NCI-H2227 treated with DMSO at 0.1 percent for 48 hours (cell line): Measurements from ENCODE around the gene ANKAR.
"Not testable (repeated sequence)": the region's sequence is repeated elsewhere in the genome, so short reads cannot be mapped to it uniquely, and the experiment has no call there.

Source experiments
- DNase-seq: peaks from one replicate; lab custom pipeline; 2025; lab: John Stamatoyannopoulos, UW

ANKAR gene

GRCh38 chr2:189660803-189661147, 13.7 kb upstream of the ANKAR start:
- no peak for DNase-seq

DNA sequence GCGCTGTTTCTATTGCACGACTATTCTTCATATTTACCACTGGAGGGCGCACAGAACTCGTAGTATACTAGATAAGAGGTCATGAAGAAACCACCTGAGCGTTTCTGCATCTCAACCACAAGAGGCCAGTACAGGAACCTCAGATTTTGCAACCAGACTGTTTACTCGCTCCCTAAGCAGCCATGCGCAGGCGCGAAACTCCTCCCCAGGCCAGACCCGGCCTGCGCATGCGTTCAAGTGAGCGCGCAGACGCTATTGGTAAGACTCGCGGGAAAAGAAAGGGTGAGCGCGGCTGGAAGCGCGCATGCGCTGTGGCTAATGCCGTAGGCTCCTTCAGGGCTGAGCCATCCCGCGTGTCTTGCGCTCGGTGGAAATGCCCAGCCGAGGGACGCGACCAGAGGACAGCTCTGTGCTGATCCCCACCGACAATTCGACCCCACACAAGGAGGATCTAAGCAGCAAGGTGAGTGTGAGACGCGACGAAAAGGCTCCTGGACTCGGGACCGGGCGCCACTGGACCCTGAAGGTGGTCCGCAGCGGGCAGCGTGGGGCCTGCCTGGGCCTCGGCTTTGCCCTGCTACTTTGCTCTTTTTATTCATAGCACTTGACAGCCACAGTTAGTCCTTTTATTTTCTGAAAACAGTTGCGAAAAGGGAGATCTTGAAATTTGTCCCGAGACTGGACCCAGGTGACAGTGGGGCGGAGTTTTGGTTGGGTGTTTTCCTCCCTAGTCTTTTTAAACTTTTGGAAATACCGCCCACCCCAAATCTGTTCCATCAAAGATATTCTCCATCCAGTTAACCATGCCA, 13.1 kb upstream of the ANKAR start, which contains the start of gene ASNSD1:
Gene ASNSD1, plus strand, starts transcription at position 312 of the 809 bp plus-strand sequence. CDS start 4,674 bp downstream, outside the sequence.
- DNase-seq = peak; percentile 100

GRCh38 chr2:189661957-189662321, 12.5 kb upstream of the ANKAR start:
- no peak for DNase-seq

DNA sequence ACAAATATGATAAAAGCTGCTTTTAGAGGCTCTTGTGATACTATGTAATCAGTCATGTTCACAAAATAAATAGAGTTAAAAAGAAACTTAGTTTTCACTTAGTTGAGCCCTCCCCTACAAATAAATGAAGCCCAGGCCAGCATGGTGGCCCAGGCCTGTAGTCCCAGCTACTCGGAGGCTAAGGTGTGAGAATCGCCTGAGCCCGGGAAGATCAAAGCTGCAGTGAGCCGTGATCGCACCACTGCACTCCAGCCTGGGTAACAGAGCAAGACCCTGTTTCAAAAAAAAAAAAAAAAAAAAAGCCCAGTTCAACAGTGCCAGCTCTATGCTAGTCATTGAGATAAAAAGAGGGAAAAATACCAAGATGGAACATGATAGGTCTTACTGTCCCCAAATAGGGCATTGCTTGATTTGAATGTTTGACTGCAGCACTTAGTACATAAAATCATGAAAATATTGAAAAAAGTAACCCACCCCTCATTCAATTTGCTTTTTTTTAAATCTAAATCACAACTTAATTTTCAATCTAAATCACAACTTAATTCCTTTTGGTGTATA, 11.7 kb upstream of the ANKAR start:
- DNase-seq = no peak

- not testable (repeated sequence) for DNase-seq
These were observed 11.2 kb upstream of the ANKAR start for GRCh38 chr2:189663319-189663718.

GRCh38 chr2:189669913-189670312, 4.6 kb upstream of the ANKAR start:
- no peak for DNase-seq

- DNase-seq = peak; percentile 77
These were observed 653 bp upstream of the ANKAR start for GRCh38 chr2:189673661-189674373.

DNA sequence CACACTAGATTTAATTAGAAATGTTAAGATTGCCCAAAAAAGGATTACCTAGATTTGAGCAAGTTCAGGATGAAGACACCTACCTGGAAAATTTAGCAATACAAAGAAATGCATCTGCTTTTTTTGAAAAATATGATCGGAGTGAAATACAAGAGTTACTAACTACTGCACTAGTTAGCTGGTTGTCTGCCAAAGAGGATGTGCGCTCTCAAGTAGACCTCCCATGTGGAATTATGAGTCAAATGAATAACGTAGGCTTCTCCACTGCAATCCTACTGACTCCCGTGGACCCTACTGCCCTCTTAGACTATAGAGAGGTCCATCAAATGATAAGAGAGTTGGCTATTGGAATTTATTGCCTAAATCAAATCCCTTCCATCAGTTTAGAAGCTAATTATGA, 2.0 kb downstream of the ANKAR start:
- DNase-seq = no peak

DNA sequence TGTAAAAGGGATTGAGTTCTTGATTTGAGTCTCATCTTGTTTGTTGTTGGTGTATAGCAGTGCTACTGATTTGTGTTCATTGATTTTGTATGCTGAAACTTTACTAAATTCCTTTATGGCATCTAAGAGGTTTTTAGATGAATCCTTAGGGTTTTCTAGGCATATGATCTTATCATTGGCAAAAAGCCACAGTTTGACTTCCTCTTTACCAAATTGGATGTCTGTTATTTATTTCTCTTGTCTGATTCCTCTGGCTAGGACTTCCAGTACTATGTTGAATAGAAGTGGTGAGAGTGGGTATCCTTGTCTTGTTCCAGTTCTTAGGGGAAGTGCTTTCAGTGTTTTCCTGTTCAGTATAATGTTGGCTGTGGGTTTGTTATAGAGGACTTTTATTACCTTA, 4.8 kb downstream of the ANKAR start:
- no peak for DNase-seq

GRCh38 chr2:189681203-189681602, 6.7 kb downstream of the ANKAR start:
- DNase-seq = no peak

GRCh38 chr2:189681903-189682302, 7.4 kb downstream of the ANKAR start:
- no peak for DNase-seq

- no peak for DNase-seq
These were observed 8.9 kb downstream of the ANKAR start for GRCh38 chr2:189683348-189683747.

- DNase-seq = no peak
These were observed 10.3 kb downstream of the ANKAR start for GRCh38 chr2:189684811-189685210.

GRCh38 chr2:189685540-189686229, 11.2 kb downstream of the ANKAR start:
- no peak for DNase-seq

GRCh38 chr2:189687796-189688195, 13.3 kb downstream of the ANKAR start:
- DNase-seq = not testable (repeated sequence)

DNA sequence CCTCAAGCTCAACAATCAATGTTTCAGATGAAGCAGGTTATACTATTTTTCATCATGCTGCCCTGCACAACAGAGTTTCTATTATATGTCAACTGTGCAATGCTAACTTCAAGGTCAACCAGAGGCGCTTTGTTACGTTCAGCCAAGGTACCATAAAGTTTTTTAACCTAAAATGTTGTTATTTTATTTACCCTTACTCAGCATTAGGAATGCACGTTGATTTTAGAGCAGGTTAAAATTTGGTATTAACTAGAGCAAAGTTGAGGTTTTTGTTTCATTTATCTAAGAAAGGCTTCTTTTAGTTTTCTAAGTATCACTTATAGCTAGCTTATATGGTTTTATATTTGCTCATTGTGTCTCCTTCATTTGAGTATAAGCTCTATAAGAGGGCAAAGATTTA, 21.8 kb downstream of the ANKAR start:
- no peak for DNase-seq

- peak; percentile 69 for DNase-seq
These were observed 23.8 kb downstream of the ANKAR start for GRCh38 chr2:189698020-189698887.

DNA sequence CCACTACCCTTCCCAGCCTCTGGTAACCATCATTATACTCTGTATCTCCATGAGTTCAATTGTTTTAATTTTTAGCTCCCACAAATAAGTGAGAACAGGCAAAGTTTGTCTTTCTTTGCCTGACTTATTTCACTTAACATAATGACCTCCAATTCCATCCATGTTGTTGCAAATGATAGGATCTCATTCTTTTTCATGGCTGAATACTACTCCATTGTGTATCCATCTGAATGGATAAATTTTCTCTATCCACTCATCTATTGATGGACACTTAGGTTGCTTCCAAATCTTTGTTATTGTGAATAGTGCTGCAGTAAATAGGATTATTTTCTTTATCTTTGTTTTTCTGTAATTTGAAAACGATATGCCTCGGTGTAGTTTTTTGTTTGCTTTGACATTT, 26.2 kb downstream of the ANKAR start:
- DNase-seq = no peak

DNA sequence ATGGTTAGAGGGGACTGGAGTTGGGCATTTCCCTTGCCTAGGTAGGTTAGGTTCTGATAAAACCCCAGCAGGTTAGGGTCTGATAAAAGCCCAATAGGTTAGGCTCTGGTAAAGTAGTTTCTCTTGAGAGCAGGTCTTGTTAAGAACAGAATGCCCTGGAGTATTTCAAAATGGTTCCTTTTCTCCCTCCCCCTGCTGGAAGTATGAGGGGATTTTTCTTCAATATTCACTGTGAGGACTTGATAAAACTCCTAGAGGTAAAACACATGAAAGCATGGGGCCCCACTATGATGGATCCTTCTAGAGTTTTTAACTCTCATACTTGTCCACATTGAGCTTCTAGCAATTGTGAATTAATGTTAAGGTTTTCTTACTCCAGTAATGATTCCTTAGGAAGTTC, 27.6 kb downstream of the ANKAR start:
- no peak for DNase-seq

GRCh38 chr2:189709501-189710221, 35.2 kb downstream of the ANKAR start:
- no peak for DNase-seq

DNA sequence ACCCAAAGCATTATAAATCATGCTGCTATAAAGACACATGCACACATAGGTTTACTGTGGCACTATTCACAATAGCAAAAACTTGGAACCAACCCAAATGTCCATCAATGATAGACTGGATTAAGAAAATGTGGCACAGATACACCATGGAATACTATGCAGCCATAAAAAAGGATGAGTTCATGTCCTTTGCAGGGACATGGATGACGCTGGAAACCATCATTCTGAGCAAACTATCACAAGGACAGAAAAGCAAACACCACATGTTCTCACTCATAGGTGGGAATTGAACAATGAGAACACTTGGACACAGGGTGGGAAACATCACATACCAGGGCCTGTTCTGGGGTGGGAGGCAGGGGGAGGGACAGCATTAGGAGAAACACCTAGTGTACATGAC, 43.1 kb downstream of the ANKAR start:
- DNase-seq = not testable (repeated sequence)
